SU-DHL-6 (cell line): ENCODE data around the gene NFE2L3.

Source experiments
- CTCF ChIP-seq: fragments of 200-600 bp; sonication (generic); IDR thresholded peaks from one replicate; pipeline ENCODE4 v1.5.1; 2017; ENCODE audit warnings: antibody characterized with exemption, mild to moderate bottlenecking, low read length, moderate library complexity; ENCODE audit not compliant: insufficient read depth, poor library complexity, severe bottlenecking
- EZH2phosphoT487 ChIP-seq: fragments of 200-600 bp; sonication (generic), shearing (Covaris generic); conservative IDR thresholded peaks from 2 replicates; pipeline ENCODE4 v1.6.1; 2018; ENCODE audit warnings: mild to moderate bottlenecking, antibody characterized with exemption, low read length, moderate library complexity, mixed read lengths

DNA sequence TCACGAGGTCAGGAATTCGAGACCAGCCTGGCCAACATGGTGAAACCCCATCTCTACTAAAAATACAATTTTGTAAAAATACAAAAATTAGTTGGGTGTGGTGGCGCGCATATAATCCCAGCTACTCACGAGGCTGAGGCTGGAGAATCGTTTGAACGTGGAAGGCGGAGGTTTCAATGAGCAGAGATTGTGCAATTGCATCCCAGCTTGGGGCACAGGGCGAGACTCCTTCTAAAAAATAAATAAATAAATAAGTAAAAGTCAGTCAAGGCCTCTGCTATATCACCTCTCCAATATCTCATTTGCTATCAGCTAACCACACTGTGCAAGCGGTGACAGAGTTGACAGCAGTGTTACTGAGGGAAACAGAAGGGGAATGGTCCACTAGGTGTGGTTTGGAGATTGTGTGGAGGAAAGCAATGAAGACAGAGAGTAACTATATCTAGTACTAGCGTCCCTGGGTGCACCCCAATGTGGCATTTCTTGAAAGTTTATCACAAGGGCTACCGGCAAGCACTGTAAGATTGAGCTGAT is 20.9 kb upstream of the NFE2L3 start:
- TF ChIP-seq CTCF (no peak), EZH2phosphoT487 (no peak)
